Spleen (tissue), 7 donors: ENCODE results near the gene SLF1.

Source experiments
- CTCF ChIP-seq, 11 experiments: fragments of 200-600 bp in 7 of 11; fragments of 450-650 bp in 4 of 11; sonication (generic) in 4 of 11; IDR thresholded peaks in 8 of 11; conservative IDR thresholded peaks in 3 of 11; 1 replicate in 7 of 11; 2 replicates in 4 of 11; pipeline versions ENCODE4 v1.4.0 to v1.8.0; 2016 to 2021; ENCODE audit warnings: antibody characterized with exemption in 11 of 11, inconsistent platforms in 4 of 11, mild to moderate bottlenecking in 1 of 11
- POLR2A ChIP-seq, 3 donors: fragments of 450-650 bp; IDR thresholded peaks; one replicate each; pipeline ENCODE4 v1.5.1; 2017; ENCODE audit warnings: antibody characterized with exemption in 3 of 3, mild to moderate bottlenecking in 1 of 3
- POLR2AphosphoS5 ChIP-seq, 3 donors: sonication (generic); formaldehyde crosslinking; IDR thresholded peaks; one replicate each; pipeline ENCODE4 v1.5.1; 2017; ENCODE audit warnings: antibody characterized with exemption in 3 of 3
- donor health status: DM: no; HTN: no; CAD: no; lungs with moderate emphysema.
- donor health status: DM: no; HTN: no; CAD: no.
- donor health status: DM: no; HTN: no; CAD: no.

- no peak for TF ChIP-seq POLR2A (IDR thresholded peaks at IDR 0.05)
- TF ChIP-seq CTCF (IDR thresholded peaks at IDR 0.05 in 8 of 11, conservative IDR thresholded peaks at IDR 0.05 in 3 of 11) = no peak
- TF ChIP-seq POLR2AphosphoS5 (IDR thresholded peaks at IDR 0.05) = no peak
Measured at GRCh38 chr5:94715768-94716167, 97.3 kb downstream of the SLF1 start.
